ENCODE results near the gene PRKCA.

The PRKCA gene

DNA sequence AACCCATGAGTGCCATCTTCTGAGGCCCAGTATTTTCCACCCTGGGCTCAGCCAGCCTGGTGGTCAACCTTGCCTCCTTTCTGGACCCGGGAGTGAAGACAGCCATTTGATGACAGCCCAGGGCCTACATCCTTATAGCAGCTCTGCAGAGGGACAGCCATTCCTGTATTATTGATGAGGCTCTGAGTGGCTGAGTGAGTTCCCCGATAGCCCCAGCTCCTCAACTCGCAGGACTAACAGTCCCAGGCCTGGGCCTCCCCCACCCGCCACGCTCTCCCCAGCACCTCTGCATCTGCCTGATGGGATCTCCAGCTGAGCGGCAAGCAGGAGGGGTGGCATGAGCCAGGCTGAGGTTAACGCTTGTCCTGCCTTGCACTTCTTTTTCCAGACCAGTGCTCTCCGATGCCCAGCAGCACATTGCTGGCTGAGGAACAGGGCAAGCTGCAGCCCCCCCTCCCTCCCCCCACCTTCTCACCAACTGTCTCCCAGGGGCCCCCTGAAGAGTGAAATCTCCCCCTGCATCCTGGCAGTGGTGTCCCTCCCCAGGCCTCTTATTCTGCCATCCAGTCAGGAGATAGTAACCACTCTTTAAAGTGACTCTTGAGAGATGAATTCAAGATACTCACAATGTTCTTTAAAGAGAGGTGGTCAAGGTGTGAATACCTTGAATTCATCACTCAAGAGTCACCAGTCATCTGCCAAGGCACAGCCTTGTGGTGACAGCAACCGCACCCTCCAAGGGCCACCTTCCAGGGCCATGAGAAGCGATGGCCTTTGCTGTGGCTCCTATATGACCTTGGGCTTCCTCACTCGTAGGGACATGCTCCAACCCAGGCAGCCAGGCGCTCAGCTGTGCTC, 556.0 kb downstream of the PRKCA start:
- in situ Hi-C loops (cut with HindIII; ENCODE audit: low pct_ligation_motif_present, low sequenced_read_pairs), result no loop called here
- H3K36me3 ChIP-seq (replicated peaks), result no peaks in the 10 kb centered on the region
- no peak overlapping the region for H3K27ac ChIP-seq
- no peak overlapping the region for H3K4me3 ChIP-seq (ENCODE audit: low read depth, low read length)
- H3K27me3 ChIP-seq (replicated peaks), result no peaks in the 10 kb centered on the region
- no peak for DNase-seq
- TF ChIP-seq CTCF (IDR thresholded peaks at IDR 0.05; ENCODE audit: low read depth, low read length, missing control alignments), result no peak

- TF ChIP-seq CTCF (IDR thresholded peaks at IDR 0.05; ENCODE audit: low read depth, low read length, missing control alignments), result no peak
- in situ Hi-C loops (cut with HindIII; ENCODE audit: low pct_ligation_motif_present, low sequenced_read_pairs), result no loop called here
- H3K36me3 ChIP-seq (replicated peaks), result no peaks in the 10 kb centered on the region
- no peak for DNase-seq
- H3K4me3 ChIP-seq (ENCODE audit: low read depth, low read length), result no peak overlapping the region
- no peaks in the 10 kb centered on the region for H3K27me3 ChIP-seq (replicated peaks)
- no peak overlapping the region for H3K27ac ChIP-seq
Measured at GRCh38 chr17:66859353-66859752, 556.9 kb downstream of the PRKCA start.

DNA sequence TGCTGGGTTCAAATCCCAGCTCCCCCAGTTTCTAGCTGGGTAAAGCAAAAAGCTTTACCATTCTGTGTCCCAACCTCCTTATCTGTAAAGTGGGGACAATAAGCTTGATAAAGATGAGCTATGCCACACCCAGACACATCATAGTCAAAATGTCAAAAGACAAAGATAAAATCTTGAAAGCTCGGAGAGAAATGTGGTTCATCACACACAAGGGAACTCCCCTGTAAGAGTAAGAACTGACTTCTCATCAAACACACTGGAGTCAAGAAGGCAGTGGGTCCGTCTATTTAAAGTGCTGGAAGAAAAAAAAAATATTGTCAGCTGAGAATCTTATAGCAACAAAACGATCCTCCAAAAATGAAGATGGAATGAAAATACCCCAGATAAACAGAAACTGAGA, 557.8 kb downstream of the PRKCA start:
- in situ Hi-C loops (cut with HindIII; ENCODE audit: low pct_ligation_motif_present, low sequenced_read_pairs), result no loop called here
- H3K36me3 ChIP-seq (replicated peaks), result no peaks in the 10 kb centered on the region
- no peaks in the 10 kb centered on the region for H3K27me3 ChIP-seq (replicated peaks)
- no peak for TF ChIP-seq CTCF (IDR thresholded peaks at IDR 0.05; ENCODE audit: low read depth, low read length, missing control alignments)
- H3K27ac ChIP-seq, result no peak overlapping the region
- DNase-seq, result no peak
- H3K4me3 ChIP-seq (ENCODE audit: low read depth, low read length), result no peak overlapping the region

Data from brain microvascular endothelial cell (primary cell).